ENCODE data around the gene CTNNA3. TPM values are rescaled to one million over a fixed set of nuclear protein-coding genes. Genes with fewer than 3 reads are reported as not detected.

Gene CTNNA3
- total RNA-seq, 1 experiment from 2014 or later, result 0.85 TPM

GRCh38 chr10:66283874-66284464 is 1412.0 kb downstream of the CTNNA3 start:
- no peaks in the 10 kb centered on the region for H3K36me3 ChIP-seq (ENCODE audit: control insufficient read depth, insufficient read depth, low read length)
- H3K4me3 ChIP-seq (ENCODE audit: low read depth in 2 of 2, low read length in 2 of 2), result no peak overlapping the region
- no peaks in the 10 kb centered on the region for H3K4me1 ChIP-seq (ENCODE audit: control insufficient read depth, insufficient read depth, low read length)
- no peaks in the 10 kb centered on the region for H3K27me3 ChIP-seq (ENCODE audit: control insufficient read depth, insufficient read depth, low read length)
- H3K27ac ChIP-seq (ENCODE audit: low read length), result no peak overlapping the region
- ChIA-PET POLR2A (no interaction called here), CTCF (no interaction called here)
- DNase-seq (ENCODE audit: low read depth, low spot score) (no peak), ATAC-seq (no peak)
- H3K9me3 ChIP-seq (ENCODE audit: control insufficient read depth, insufficient read depth, low read depth, low read length), result no peaks in the 10 kb centered on the region
- intact Hi-C loops (cut with micrococcal nuclease; ENCODE audit: unreplicated experiment), result no loop called here
- in situ Hi-C loops (cut with HindIII; ENCODE audit: low pct_unique_long_range_greater_than_20kb, low sequenced_read_pairs), result no loop called here
- no TSS peak for BruUV-seq (replicated peaks)
- TF ChIP-seq SIN3A (IDR thresholded peaks at IDR 0.05; ENCODE audit: borderline replicate concordance, insufficient read depth, low read depth, low read length), result no peak
- no peak for TF ChIP-seq REST (IDR thresholded peaks at IDR 0.05; ENCODE audit: insufficient read depth in 1 of 2, low read depth in 2 of 2, low read length in 1 of 2)
- TF ChIP-seq TCF7L2 (IDR thresholded peaks at IDR 0.05; ENCODE audit: low read depth, low read length), result no peak
- TF ChIP-seq POLR2AphosphoS5 (IDR thresholded peaks at IDR 0.05; ENCODE audit: low read depth, low read length), result no peak
- TF ChIP-seq CTCF (IDR thresholded peaks at IDR 0.05), result no peak

- H3K27ac ChIP-seq (ENCODE audit: low read length), result no peak overlapping the region
- ATAC-seq (no peak), DNase-seq (ENCODE audit: low read depth, low spot score) (no peak)
- POLR2A ChIA-PET, result no interaction called here
- no peaks in the 10 kb centered on the region for H3K4me1 ChIP-seq (ENCODE audit: control insufficient read depth, insufficient read depth, low read length)
- intact Hi-C loops (cut with micrococcal nuclease; ENCODE audit: unreplicated experiment) (no loop called here), in situ Hi-C loops (cut with HindIII; ENCODE audit: low pct_unique_long_range_greater_than_20kb, low sequenced_read_pairs) (no loop called here)
- CTCF ChIA-PET, result no interaction called here
- no peaks in the 10 kb centered on the region for H3K9me3 ChIP-seq (ENCODE audit: control insufficient read depth, insufficient read depth, low read depth, low read length)
- H3K4me3 ChIP-seq (ENCODE audit: low read depth in 2 of 2, low read length in 2 of 2), result no peak overlapping the region
- no peaks in the 10 kb centered on the region for H3K27me3 ChIP-seq (ENCODE audit: control insufficient read depth, insufficient read depth, low read length)
- H3K36me3 ChIP-seq (ENCODE audit: control insufficient read depth, insufficient read depth, low read length), result no peaks in the 10 kb centered on the region
- TF ChIP-seq CTCF (IDR thresholded peaks at IDR 0.05) (no peak), SIN3A (IDR thresholded peaks at IDR 0.05; ENCODE audit: borderline replicate concordance, insufficient read depth, low read depth, low read length) (no peak), POLR2AphosphoS5 (IDR thresholded peaks at IDR 0.05; ENCODE audit: low read depth, low read length) (no peak), REST (IDR thresholded peaks at IDR 0.05; ENCODE audit: insufficient read depth in 1 of 2, low read depth in 2 of 2, low read length in 1 of 2) (no peak), TCF7L2 (IDR thresholded peaks at IDR 0.05; ENCODE audit: low read depth, low read length) (no peak)
- BruUV-seq (replicated peaks), result no TSS peak
Observed at GRCh38 chr10:66283064-66283463, 1412.9 kb downstream of the CTNNA3 start.
